H1 (cell line): ENCODE results near the gene LAMP1. TPM values are rescaled to one million over a fixed set of nuclear protein-coding genes. Genes with fewer than 3 reads are reported as not detected.

Experiments
- CBX8 ChIP-seq: fragments of 300-800, 300-1000 bp; sonication (generic); IDR thresholded peaks from 2 replicates; pipeline ENCODE4 v1.7.1; 2016; ENCODE audit warnings: low read depth, low read length, borderline replicate concordance
- HDAC2 ChIP-seq, 2 experiments: fragments of 300-600 bp in 1 of 2; sonication (generic) in 1 of 2; IDR thresholded peaks; 2 replicates each; pipeline ENCODE4 v1.6.1; 2011 to 2012; ENCODE audit warnings: low read depth in 2 of 2, low read length in 2 of 2, mild to moderate bottlenecking in 2 of 2, moderate library complexity in 2 of 2, borderline replicate concordance in 1 of 2, inconsistent platforms in 1 of 2
- KDM4A ChIP-seq: IDR thresholded peaks from one replicate; pipeline ENCODE4 v1.7.1; 2012; ENCODE audit warnings: low read depth, mild to moderate bottlenecking, moderate library complexity, low read length, inconsistent platforms; ENCODE audit not compliant: severe bottlenecking
- RAD21 ChIP-seq, 2 experiments: IDR thresholded peaks in 1 of 2; conservative IDR thresholded peaks in 1 of 2; 2 replicates each; pipeline ENCODE4 v1.6.1; 2011; ENCODE audit warnings: low read depth in 2 of 2, low read length in 2 of 2, improper control_type of control experiment in 1 of 2, inconsistent platforms in 1 of 2, mild to moderate bottlenecking in 1 of 2, moderate library complexity in 1 of 2
- polyA plus RNA-seq, 7 experiments: library from polyadenylated mRNA; depleted of rRNA in 3 of 7; stranded (reverse) in 5 of 7; unstranded in 2 of 7; fragments of >200 nt in 5 of 7; fragments of 200-250 nt in 2 of 7; gene quantifications; 1 replicate in 5 of 7; 2 replicates in 1 of 7; 4 replicates in 1 of 7; pipeline versions ENCODE4 v1.2.1 to v1.2.3, GENCODE V29; 2011 to 2013; ENCODE audit warnings: missing spikeins in 2 of 7, mixed read lengths in 2 of 7
- total RNA-seq: library from RNA; stranded (reverse); fragmentation: NEBNext Ultra II Directional; extraction: Animal tissue kit (Norgen Biotek cat#: 25700); gene quantifications from 2 replicates; pipeline ENCODE4 v1.2.1, GENCODE V29; 2021

Gene LAMP1
- total and polyA plus RNA-seq, 2 of the 8 experiments (the other 6 are each of a cell fraction or from before 2014, with no cell fraction given): 97.6 to 140 TPM

GRCh38 chr13:113292021-113292862, 4.8 kb upstream of the LAMP1 start (continued):
- TF ChIP-seq KDM4A: no peak
- no peak for TF ChIP-seq CBX8
- TF ChIP-seq RAD21 (IDR thresholded peaks at IDR 0.05 in 1 of 2, conservative IDR thresholded peaks at IDR 0.05 in 1 of 2; ENCODE audit: low read depth in 2 of 2, low read length in 2 of 2): peak in 1 of 2 experiments; percentile 5; a peak in 1 of 4 replicates
- no peak for TF ChIP-seq HDAC2 (IDR thresholded peaks at IDR 0.05; ENCODE audit: borderline replicate concordance in 1 of 2, low read depth in 2 of 2, low read length in 2 of 2)
